GM19397 (cell line): Measurements from ENCODE around the gene DOK7.

Experiments
- ATAC-seq: cut with Tn5 transposase; IDR thresholded peaks from one replicate; pipeline ENCODE4 v1.9.1; 2021; ENCODE audit warnings: mild to moderate bottlenecking, moderate library complexity; ENCODE audit not compliant: unreplicated experiment

DOK7 gene

DNA sequence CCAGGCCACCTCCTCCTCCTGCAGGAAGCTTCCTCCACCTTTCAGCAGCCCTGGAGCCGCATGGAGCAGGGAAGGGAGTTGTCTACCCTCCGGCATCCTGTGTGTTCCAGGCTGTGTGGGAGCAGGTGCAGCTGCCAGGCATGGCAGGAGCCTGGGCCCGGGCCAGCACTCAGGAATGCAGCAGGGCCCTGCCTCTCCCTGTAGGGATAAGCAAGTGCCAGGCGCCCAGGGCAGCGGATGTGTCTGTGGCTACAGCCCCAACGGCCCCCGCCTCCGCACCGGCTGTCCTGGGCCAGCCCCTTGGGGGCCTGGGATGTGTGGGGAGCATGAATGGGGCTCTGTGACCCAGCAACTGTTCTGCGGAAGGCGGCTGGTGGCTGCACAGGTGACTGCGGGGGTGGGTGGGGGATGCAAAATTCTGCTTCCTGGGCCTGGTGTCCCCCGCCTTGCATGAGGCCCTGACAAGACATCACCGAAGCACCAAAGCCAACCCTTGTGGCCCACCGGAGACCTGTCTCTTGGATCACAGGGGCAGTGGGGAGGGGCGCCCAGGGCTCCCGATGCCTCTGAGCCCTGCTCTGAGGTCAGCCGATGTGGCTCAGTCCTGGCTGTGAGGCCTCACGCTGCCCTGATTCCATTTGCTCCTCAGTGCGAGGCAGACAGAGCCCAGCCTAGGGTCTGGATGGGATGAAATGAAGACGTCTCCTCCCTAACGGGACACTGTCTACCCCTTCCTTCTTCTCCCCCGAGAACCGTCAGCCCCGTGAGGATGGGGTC lies 1.4 kb upstream of the DOK7 start:
- no peak for ATAC-seq

DNA sequence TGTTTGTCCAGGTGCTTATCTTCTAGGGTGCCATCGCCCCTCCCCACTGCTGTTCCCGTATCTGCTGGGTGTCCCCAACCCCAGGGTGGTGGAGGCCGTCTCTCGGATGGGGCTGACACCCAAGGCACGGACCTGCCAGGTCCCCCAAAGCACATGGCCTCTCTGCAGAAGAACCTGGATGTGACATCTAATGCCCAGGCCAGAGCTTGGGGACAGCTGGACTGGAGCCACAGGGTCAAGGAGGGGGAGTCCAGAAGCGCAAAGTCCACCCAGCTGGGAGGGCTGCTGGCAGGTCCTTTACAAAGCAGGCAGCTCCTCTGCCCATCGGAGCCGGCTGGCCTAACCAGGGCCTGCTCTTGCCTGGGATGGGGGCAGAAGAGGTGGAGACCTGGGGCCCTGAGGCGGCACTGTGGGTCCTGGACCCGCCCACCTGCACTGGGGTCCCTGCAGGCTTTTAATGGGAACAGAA lies 751 bp upstream of the DOK7 start:
- ATAC-seq, result no peak

DNA sequence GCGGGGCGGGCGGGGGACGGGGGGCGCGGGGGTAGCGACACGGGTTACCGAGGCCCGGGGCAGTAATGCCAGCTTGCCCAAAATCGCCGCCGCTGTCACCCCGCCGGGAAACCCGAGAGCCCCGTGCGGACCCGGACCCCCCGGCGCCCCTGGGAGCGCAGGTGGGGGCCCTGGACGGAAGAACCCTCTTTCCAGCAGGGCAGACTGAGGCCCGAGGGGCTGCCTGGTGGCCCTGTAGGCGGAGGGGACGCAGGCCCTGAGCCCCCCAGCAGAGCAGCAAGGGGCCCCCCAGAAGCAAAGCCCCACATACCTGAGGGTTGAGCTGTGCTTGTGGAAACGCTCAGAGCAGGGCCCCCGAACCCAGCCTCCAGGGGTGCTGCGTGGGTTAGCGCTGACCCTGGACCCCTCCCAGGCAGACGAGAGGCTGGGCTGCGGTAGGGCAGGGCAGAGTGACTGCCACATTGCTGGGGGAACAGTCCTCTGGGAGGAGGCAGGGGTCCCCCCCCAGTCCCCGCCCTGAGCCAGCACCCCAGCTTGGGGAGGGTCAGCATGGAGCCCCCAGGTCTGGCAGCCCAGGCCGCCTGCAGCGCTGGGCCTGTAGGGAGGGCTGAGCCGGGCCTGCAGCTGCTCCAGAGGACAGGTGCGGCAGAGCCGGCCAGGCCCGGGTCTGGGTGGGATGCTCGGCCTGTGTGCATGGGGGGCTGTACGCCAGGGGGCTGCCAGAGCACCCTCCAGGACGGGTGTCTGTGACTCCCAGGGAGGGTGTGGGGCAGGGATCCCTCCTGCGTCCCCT lies 646 bp downstream of the DOK7 start:
- ATAC-seq, result no peak

DNA sequence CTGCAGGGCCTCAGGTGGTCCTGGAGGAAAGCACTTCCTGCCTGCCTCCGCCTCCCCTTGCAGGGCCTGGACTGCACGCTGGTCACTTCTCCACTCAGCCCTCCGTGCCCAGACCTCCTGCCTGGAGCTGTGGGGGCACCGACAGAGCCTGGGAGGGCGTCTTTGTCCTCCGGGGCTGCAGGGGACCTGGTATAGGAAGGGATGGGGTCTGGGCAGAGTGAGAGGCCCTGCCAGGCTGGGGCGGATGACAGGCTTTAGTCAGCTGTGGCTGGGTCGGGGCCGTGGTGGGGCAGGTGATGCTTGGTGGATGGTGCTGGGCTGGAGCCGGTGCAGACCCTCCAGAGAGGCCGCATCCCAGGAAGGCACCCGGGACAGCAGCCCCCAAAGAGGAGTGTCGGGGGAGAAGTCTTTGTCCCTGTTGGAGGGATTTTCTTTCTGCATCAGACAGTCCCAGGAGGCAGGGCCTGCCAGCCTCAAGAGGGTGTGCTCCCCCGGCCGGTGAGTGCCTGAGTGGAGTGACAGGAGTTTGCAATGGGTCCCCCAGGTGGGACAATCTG lies 1.3 kb downstream of the DOK7 start:
- ATAC-seq, result no peak

DNA sequence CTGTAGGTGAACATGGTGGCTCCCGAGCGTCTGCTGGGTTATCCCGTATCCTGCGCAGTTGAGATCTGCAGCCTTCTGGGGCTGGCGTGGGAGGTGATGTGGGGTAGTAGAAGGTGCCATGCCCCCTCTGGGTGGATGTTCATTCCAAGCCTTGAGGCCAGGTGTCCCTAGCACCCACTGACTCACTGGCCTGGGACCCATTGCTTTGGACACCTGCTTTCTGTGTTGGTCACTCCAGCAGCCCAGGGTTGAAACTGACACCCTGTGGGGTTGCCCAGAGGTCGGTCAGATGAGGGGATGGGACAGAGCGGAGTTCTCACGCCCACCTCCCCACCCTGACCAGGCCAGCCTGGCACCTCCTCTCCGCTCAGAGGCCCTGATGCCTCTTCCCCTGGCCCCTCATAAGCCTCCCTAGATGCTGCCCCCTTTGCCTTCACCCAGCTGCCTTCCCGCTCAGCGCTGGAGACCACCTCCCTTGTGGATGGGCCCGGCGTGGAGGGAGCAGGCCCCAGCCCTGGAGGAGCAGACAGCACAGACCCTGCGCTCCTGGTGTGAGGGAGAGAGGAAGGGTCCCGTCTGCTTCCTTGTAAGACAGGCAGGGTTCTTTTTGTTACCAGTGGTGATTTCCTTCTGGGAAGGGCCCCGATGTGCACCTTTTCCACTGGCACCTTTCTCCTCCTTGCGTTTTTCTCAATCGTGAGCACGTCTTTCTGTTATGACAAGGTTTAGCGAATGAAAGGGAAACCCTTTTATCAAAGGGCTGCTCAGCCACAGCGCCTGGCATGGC lies 2.0 kb downstream of the DOK7 start:
- no peak for ATAC-seq

DNA sequence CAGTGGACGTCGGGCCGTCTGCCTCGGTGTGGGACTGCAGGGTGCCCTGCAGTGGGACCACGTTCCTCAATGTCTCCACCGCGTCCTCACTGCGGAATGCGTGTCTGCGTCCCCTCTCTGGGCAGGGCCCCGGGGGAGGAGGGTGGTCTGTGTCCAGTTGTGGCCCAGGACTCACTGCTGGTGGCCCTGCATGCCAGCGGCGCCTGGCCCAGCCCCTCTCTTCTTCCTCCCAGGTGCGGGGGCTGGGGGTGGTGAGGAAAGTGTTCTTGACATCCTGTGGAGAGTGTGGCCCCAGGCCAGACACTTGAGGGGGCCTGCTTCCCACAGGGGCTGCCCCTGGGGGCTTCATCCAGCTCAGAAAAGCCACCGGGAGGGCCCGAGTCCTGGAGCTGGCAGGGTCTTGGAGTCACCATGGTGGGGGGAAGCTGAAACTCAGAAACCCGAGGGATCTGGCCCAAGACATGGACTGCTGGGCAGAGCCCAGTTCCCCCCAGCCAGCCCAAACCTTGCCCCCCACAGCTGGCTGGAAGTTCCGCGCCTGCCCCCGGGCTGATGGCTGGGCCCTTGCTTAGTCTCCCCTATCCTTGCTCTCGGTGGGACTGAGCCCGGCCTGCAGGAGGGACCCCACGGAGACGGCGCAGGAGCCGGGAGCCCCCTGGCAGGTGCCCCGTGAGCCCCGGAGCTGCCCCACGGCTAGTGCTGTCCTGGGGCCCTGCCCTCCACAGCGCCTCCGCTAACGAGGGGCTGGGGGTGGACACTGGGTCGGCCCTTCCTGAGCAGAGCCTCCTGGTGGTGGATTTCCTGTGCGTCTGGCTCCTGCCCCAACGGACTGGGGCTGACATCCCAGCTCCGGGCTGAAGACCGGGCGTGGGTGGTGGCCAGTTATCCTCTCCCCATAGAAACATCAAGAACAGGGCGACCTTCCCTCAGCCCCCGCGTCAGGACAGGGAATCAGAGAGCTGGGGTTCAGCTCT lies 2.9 kb downstream of the DOK7 start:
- no peak for ATAC-seq

DNA sequence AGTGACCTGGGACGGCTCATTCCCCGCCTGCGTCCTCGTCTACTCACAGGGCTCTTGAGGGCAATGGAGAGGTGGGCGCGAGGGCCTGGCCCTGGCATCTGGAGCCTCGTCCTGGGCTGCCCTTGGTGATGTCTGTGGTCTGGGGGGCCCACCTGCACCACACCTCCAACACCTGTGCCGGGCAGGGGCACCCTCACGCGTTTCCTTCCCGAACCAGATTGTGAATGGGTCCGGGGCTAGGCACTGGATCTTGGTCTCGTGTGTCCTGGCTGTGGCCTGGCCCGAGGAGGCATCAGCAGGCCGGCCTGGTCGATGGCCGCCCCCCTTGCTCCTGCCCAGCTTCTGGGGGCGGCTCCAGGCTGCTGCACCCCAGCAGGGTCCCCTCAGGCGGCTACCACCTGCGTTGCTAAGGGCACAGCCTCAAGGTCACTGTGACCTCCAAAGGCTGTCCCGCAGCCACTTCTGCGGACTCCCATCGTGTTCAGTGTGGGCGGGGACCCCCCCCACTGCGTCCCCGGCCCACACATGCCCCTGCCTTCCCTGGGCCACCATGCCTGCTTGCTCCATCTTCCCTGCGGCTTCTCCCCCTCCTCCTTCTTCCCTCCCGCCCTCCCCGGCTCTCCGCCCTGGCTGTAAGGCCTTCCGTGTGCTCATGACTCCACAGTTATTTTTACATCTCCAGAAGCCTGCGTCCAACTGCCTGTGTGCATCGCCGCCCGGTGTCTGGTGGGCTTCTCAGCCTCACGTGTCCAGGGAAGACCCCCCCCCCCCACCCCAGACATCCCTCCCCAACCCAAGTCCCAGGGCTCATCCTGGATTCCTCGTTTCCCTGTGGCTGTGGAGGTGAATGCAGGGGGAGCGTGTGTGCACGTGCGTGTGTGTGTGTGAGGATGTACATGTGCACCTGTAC lies 3.8 kb downstream of the DOK7 start:
- no peak for ATAC-seq

DNA sequence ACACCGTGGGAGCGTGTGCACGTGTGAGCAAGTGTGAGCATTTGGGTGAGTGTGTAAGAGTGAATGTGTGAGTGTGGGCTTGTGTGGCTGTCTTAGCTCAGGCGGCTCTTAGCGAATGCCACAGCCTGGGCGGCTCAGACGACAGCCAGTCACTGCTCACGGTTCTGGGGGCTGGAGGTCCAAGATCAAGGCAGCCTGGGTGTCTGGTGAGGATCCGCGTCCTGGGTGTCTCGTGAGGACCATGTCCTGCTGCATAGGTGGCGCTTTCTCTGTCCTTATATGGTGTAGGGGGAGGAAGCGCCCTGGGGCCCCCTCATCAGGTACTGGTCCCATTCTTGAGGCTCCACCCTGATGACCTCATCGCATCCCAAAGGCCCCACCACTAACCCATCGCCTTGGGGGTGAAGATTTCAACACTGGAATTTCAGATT lies 4.5 kb downstream of the DOK7 start:
- no peak for ATAC-seq

DNA sequence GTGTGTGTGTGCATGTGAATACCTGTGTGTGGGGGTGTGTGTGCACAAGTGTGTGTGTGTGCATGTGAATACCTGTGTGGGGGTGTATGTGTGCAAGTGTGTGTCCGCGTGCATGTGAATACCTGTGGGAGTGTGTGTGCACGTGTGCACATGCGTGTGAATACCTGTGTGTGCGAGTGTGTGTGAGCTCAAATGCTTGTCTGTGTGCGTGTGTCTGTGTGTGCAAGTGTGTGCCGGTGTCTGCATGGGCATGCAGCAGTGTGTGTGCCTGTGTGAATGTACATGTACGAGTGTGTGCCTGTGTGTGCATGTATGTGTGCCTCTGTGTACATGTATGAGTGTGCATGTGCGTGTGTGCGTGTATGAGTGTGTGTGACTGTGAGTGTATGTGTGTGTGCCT lies 5.0 kb downstream of the DOK7 start:
- no peak for ATAC-seq

DNA sequence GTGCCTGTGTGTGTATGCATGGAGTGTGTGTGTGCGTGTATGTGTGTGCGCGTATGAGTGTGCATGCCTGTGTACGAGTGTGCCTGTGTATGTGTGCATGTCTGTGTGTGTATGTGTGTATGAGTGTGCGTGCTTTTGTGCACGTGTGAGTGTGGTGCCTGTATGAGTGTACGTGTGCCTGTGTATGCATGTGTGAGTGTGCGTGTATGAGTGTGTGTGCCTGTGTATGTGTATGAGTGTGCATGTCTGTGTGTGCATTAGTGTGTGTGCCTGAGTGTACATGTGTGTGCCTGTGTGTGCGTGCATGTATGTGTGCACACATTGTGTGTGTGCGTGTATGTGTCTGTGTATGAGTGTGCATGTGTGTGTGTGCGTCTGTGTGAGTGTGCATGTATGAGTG lies 5.7 kb downstream of the DOK7 start:
- no peak for ATAC-seq

DNA sequence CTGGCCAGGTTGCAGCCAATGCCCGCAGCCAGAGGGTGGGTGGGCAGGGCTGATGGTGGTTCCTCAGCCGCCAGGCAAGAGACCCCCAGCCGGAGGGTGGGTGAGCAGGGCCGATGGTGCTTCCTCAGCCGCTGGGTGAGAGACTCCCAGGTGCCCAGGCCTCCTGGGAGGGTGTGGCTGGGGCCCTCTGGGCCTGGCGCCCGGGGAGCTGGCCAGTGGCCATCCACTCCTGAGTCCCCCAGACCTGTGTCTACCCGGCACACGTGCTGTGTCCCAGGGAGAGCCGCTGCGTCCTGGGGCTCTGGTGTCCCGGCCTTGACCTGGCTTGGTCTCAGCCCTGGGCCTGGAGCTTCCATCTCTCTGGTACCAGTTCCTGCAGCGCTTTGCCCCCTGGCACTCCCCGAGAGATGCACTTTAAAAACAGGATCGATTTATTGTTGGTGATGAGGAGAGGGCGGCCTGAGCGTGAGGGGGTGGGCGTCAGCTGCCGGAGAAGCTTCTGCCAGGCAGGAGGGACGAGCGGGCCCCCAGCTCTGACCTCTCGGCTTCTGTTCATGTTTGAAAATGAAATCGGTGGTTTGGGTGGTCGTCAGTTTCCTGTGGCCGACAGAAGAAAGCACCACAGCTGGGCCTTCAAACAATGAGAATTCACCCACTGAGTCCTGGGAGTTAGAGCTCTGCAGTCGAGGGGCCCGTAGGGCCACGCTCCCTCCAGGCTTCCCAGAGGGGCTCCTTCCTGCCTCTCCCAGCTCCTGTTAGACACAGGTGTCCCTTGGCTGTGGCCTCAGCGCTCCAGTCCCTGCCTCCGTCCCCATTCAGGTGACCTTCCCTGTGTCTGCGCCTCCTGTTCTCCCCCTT lies 6.5 kb downstream of the DOK7 start:
- ATAC-seq, result no peak

DNA sequence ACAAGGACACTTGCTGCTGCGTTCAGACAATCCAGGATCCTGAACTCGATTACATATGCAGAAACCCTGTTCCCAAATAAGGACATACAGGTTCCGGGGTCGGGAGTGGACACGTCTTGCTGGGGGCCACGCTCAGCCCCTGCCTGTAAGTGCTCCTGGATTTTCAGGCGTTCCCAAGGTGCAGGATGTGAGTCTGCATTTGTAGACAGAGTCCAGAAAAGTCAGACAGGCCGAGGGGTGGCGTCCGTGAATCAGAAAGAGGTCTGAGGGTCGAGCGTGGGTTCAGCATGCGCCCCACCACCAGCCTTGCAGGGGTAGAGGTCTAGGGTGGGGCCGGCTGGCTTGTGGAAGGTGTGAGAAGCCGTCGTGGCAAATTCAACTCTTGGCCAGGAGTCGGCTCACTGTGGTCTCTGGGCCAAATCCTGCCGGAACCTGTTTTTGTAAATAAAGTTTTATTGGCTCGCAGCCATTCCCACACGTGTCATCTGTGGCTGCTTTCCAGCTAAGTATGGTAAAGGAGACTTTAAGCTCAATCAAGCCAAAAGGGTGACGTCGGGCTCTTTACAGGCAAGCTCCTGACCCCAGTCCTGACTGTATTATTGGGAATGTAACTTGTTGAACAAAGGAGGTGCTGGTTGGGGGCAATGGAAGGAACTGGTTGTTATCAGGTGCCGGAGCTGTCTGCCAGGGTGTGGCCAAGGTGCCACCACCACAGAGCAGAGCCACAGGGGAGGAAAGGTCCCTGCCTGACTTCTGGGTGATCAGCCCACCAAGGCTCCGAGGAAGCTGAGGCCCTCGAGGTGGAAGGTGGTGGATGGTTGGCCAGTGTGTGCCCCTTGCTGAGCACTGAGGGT lies 7.4 kb downstream of the DOK7 start:
- no peak for ATAC-seq

DNA sequence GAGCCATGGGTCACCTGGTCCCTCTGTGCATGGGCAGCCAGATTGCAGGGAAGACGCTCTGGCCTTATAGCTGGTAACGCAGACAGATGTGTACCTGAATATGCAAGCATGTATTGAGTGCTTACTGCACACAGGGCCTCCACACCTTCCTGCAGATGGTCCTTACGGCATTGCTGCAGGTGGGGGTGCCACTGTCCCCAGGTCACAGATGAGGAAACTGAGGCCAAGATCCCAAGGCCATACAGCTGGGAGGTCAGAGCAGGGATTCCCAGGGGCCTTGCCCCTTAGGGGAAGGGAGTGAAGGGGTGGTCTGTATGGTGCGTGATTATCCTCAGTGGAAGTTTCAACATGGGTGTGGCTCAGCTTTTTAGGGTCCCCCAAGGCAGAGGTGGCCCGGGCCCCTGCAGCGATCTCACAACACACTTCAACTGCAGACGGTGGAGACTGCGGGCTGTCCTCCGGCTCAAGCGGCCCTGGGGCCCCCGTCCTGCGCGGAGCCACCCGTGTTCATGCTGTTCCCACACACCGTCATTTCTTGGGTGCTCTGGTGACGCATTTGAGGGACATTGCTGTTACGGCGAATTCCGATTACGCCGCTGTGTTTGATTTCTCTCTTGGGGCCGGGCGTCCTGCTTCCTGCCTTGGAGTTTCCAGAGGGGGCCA lies 8.1 kb downstream of the DOK7 start:
- ATAC-seq, result no peak

DNA sequence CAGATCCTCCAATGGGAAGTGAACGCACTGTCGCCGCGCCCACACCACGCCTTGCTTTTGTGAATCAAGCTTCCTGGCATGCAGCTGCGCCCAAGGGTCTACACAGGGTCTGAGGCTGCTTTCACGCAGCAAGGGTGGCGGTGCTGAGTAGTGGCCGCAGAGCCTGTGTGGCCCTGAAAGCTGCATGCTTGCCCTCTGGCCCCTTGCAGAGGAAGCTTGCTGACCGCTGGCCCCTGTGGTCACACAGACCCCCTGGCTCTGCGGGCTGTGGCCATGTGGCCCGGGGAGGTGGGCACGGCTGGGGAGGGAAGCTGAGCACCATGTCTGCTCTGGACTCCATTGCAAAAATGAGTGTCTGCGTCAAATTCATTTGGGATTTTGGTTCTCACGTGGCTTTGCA lies 8.8 kb downstream of the DOK7 start:
- no peak for ATAC-seq

DNA sequence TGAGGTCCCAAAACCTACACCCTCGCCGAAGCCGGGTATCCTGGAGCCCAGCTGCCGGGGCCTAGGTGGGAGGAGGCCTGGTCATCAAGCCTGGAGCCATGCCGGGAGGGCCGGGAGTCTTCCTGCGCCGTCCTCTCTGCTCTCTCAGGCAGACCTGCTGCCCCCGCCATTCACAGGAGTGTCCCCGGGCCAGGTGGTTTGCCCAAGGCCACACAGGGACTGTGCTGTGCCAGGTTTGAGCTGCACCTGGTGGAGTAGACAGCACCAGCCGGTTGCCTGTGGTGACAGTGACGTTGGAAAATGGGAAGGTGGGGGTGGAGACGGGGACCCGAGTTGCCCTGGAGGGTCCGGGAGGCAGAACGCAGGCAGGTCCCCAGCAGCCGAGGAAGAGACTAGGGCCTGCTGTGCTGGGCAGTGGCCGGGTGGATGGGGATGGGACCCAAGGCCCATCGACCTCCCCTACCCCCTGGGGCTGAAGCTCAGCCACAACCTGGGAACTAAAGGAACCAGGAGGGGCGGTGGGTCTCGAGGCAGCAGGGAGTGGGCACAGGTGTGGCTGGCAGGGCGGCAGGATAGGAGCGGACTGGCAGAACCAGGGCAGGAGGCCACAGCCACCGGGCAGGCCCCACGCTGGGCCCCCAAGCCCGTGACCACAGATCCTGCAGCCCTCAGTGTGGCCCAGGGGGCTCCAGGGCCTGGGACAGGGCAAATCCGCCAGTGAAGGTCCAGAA lies 9.5 kb downstream of the DOK7 start:
- ATAC-seq, result no peak
